RWPE1 (cell line): Measurements from ENCODE around the gene MYH8.

Experiments
- CTCF ChIA-PET: fragments of 350-600 bp; sonication (Branson Sonifier 250); formaldehyde crosslinking; extraction: SDS; loops from one replicate; lab custom pipeline; 2021; lab: Yijun Ruan, JAX
- POLR2A ChIA-PET: fragments of 400-600 bp; formaldehyde crosslinking; extraction: SDS; loops from one replicate; lab custom pipeline; 2020; ENCODE audit warnings: antibody characterized with exemption; ENCODE audit not compliant: low non-redundant PET; lab: Yijun Ruan, JAX
- DNase-seq: peaks from one replicate; pipeline ENCODE4 v3.0.0; 2012; ENCODE audit warnings: low spot score
- H3K27ac ChIP-seq: fragments of 450-650 bp; 2 replicates; pipeline ENCODE4 v1.5.1; 2017
- CTCF ChIP-seq: fragments of 450-650 bp; conservative IDR thresholded peaks from 2 replicates; pipeline ENCODE4 v1.5.1; 2017; ENCODE audit warnings: low read depth, mild to moderate bottlenecking

The MYH8 gene

GRCh38 chr17:10394201-10394887, 27.4 kb downstream of the MYH8 start:
- no peak for TF ChIP-seq CTCF
- no peak overlapping the region for H3K27ac ChIP-seq
- no peak for DNase-seq
- ChIA-PET CTCF (no interaction called here), POLR2A (no interaction called here)

GRCh38 chr17:10392880-10393279, 28.9 kb downstream of the MYH8 start:
- ChIA-PET CTCF (no interaction called here), POLR2A (no interaction called here)
- no peak for DNase-seq
- H3K27ac ChIP-seq, result no peak overlapping the region
- TF ChIP-seq CTCF, result no peak

GRCh38 chr17:10385871-10386270, 35.9 kb downstream of the MYH8 start:
- POLR2A ChIA-PET, result no interaction called here
- TF ChIP-seq CTCF, result no peak
- CTCF ChIA-PET, result no interaction called here
- no peak overlapping the region for H3K27ac ChIP-seq
- DNase-seq, result no peak

GRCh38 chr17:10384175-10384574, 37.6 kb downstream of the MYH8 start:
- CTCF ChIA-PET, result no interaction called here
- no peak for DNase-seq
- POLR2A ChIA-PET, result no interaction called here

GRCh38 chr17:10380631-10381408, 40.9 kb downstream of the MYH8 start:
- ChIA-PET CTCF (no interaction called here), POLR2A (no interaction called here)
- H3K27ac ChIP-seq, result no peak overlapping the region
- DNase-seq, result no peak
- no peak for TF ChIP-seq CTCF

More at GRCh38 chr17:10384175-10384574, 37.6 kb downstream of the MYH8 start:
- no peak overlapping the region for H3K27ac ChIP-seq
- TF ChIP-seq CTCF, result no peak

- DNase-seq, result no peak
- no peak for TF ChIP-seq CTCF
- no peak within 1 kb of the TSS for H3K27ac ChIP-seq
- ChIA-PET CTCF (no interaction called here), POLR2A (no interaction called here)
Measured at GRCh38 chr17:10372906-10373305, 48.8 kb downstream of the MYH8 start, which contains the start of gene MYH13. MYH13 (minus strand) TSS chr17:10373006; CDS start chr17:10364530, 8,476 bp downstream.
